HG02943 (cell line): Measurements from ENCODE around the gene TMC5.
"Not testable (repeated sequence)": the region's sequence is repeated elsewhere in the genome, so short reads cannot be mapped to it uniquely, and the experiment has no call there.

ENCODE experiments used
- ATAC-seq: cut with Tn5 transposase; IDR thresholded peaks from one replicate; pipeline ENCODE4 v1.9.1; 2021; ENCODE audit warnings: mild to moderate bottlenecking, low read depth, moderate library complexity; ENCODE audit not compliant: unreplicated experiment

TMC5 gene

GRCh38 chr16:19396555-19397011, 21.1 kb upstream of the TMC5 start:
- no peak for ATAC-seq

GRCh38 chr16:19397373-19397772, 20.3 kb upstream of the TMC5 start:
- not testable (repeated sequence) for ATAC-seq

GRCh38 chr16:19400711-19401110, 17.0 kb upstream of the TMC5 start:
- no peak for ATAC-seq

- no peak for ATAC-seq
Measured at GRCh38 chr16:19406891-19407491, 10.7 kb upstream of the TMC5 start.

- ATAC-seq: no peak
Measured at GRCh38 chr16:19410435-19411171, 7.1 kb upstream of the TMC5 start.

GRCh38 chr16:19411298-19411697, 6.4 kb upstream of the TMC5 start:
- ATAC-seq: no peak

GRCh38 chr16:19412055-19412454, 5.6 kb upstream of the TMC5 start:
- ATAC-seq: not testable (repeated sequence)

- no peak for ATAC-seq
Measured at GRCh38 chr16:19415461-19415860, 2.2 kb upstream of the TMC5 start.

GRCh38 chr16:19415918-19416317, 1.8 kb upstream of the TMC5 start:
- ATAC-seq: no peak

GRCh38 chr16:19418200-19418599, 517 bp downstream of the TMC5 start:
- ATAC-seq: no peak

GRCh38 chr16:19419698-19420075, 2.0 kb downstream of the TMC5 start:
- ATAC-seq: no peak

- no peak for ATAC-seq
Measured at GRCh38 chr16:19424478-19424877, 6.8 kb downstream of the TMC5 start.

GRCh38 chr16:19430345-19430744, 12.7 kb downstream of the TMC5 start:
- ATAC-seq: no peak

GRCh38 chr16:19431636-19432340, 14.1 kb downstream of the TMC5 start:
- ATAC-seq: no peak

GRCh38 chr16:19432429-19432828, 14.7 kb downstream of the TMC5 start:
- ATAC-seq: no peak

- ATAC-seq: no peak
Measured at GRCh38 chr16:19434584-19434983, 16.9 kb downstream of the TMC5 start.

GRCh38 chr16:19436540-19436939, 18.9 kb downstream of the TMC5 start:
- no peak for ATAC-seq

- ATAC-seq: no peak
Measured at GRCh38 chr16:19437280-19437679, 19.6 kb downstream of the TMC5 start.

- no peak for ATAC-seq
Measured at GRCh38 chr16:19438739-19439138, 21.1 kb downstream of the TMC5 start.

GRCh38 chr16:19439483-19439882, 21.8 kb downstream of the TMC5 start:
- no peak for ATAC-seq

GRCh38 chr16:19443659-19444058, 26.0 kb downstream of the TMC5 start:
- no peak for ATAC-seq
